GM12873 (cell line): ENCODE measurements around the gene VIPR1.
A peak's percentile ranks its signal among the peaks of the same experiment; 100 is the strongest.

ENCODE experiments used
- CTCF ChIP-seq: IDR thresholded peaks from 2 replicates; pipeline ENCODE4 v1.5.1; 2012; ENCODE audit warnings: low read depth, mild to moderate bottlenecking, moderate library complexity, low read length, control low read depth; ENCODE audit not compliant: insufficient read depth; ENCODE audit errors: missing control alignments

The VIPR1 gene

GRCh38 chr3:42501321-42501680 lies 1.1 kb upstream of the VIPR1 start:
- no peak for TF ChIP-seq CTCF

GRCh38 chr3:42501681-42502428 lies 588 bp upstream of the VIPR1 start:
- peak; percentile 56 for TF ChIP-seq CTCF

- TF ChIP-seq CTCF, result no peak
Observed at GRCh38 chr3:42503251-42503924, 945 bp downstream of the VIPR1 start.

- no peak for TF ChIP-seq CTCF
Observed at GRCh38 chr3:42503957-42504333, 1.5 kb downstream of the VIPR1 start.

GRCh38 chr3:42504334-42505127 lies 2.1 kb downstream of the VIPR1 start:
- no peak for TF ChIP-seq CTCF

GRCh38 chr3:42505128-42505848 lies 2.8 kb downstream of the VIPR1 start:
- no peak for TF ChIP-seq CTCF
